Stimulated activated CD8-positive, alpha-beta memory T cell treated with anti-CD3 and anti-CD28 coated beads, Interleukin-4, amount 100 ng/mL, for 48 hours (primary cell): Measurements from ENCODE around the gene KDM3A.

Experiments used
- DNase-seq: peaks from one replicate; pipeline ENCODE4 v3.0.0-alpha.2; 2020

The KDM3A gene

DNA sequence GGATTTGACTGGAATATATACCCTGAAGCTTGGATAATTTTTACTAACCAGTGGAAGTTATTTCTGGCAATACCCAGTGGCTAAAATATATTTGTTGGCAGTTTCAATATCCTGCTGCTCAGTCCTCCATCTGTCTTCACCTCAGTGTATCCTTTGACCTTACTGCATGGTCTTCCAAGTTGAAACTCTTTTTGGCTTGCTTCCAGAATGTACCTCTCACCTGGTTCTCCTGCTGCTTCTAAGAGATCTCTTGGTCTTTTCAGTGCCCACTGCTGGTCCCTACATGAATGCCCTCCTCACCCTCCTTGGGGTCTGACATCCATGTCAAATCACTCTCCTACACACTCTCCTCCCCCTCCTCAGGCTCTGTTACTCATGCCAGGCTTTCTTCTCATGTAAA lies 4.8 kb upstream of the KDM3A start:
- no peak for DNase-seq

- no peak for DNase-seq
Observed at GRCh38 chr2:86439879-86440630, 1.1 kb upstream of the KDM3A start.

GRCh38 chr2:86441392-86441881 lies 266 bp downstream of the KDM3A start:
- DNase-seq = no peak

DNA sequence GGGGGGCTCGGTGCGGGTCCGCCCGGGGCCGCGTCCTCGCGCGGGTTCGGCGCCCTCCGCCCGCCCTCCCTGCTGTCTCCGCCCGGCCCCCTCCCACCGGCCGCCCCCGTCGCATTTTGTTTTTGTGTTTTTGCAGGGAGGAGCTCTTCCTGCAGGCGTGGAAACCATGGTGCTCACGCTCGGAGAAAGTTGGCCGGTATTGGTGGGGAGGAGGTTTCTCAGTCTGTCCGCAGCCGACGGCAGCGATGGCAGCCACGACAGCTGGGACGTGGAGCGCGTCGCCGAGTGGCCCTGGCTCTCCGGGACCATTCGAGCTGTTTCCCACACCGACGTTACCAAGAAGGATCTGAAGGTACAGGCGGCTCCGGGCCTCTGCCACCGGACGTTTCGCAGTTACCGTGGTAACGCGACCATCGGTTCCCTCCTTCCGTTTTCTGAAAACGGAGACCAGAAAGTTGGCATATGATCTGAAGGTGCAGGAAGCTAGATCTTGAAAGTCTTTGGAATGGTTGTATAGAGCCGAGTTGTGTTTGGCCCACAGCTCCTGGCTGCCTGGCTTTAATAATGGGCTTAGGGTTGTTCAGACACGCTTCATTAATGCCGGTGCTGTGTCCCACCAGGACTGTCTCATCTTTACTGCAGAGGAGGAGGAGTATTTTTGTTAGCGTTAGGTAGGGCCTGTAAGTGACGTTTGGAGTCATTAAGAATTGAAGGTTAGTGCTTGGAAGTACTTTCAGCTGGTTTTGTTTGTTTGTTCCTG lies 891 bp downstream of the KDM3A start:
- peak; percentile 70 for DNase-seq

GRCh38 chr2:86442642-86443005 lies 1.5 kb downstream of the KDM3A start:
- DNase-seq = peak; percentile 83

DNA sequence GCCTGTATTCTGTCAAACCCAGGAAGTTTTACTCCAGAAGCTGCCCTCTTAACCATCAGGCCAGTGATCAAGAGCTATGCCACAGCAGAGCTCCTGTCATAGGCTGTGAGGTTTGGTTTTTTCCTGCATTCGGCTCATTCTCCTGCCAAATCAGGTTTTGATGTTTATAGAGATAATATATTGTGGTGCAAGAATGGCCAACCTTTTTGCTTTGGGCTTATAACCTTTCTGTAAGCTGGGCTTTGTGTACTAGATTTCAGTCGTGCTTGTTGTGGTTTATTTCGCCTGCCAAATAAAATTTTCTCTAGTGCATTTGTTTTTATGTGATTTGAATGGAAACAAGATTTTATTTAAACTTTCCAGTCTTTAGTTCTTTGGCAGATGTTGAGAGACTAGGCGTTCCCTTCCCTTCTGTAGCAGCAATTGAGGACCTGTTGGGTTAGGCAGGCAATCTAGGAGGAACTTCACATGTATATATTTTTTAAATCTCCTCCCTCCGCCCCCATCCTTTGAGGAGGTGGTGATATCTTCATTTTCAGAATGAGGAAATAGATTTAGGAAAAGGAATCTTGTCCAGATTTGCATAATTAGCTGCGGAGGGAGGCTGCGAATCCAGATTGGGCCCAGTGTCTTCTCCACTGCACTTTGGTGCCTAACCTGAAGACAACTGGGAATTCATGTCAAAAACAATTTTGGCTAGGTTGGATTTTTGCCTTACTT lies 2.6 kb downstream of the KDM3A start:
- DNase-seq = no peak

- no peak for DNase-seq
Observed at GRCh38 chr2:86445436-86445835, 4.3 kb downstream of the KDM3A start.

DNA sequence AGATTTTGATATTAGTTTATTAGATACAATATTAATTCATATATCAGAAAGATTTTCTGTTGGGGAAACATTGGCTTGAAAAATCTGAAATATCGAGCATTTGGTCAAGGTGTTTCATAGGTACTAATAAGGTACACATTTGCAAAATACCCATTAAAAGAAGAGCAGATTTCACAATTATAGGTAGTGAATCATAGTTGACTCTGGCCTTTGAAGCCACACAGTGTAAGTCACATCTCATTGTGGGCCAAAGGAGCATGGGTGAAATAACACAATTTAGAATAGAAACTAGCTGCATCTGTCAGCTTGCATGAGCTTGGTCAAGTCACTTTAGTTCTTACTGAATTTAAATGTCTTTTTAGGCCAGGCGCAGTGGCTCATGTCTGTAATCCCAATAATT lies 4.9 kb downstream of the KDM3A start:
- no peak for DNase-seq

GRCh38 chr2:86453836-86454235 lies 12.7 kb downstream of the KDM3A start:
- DNase-seq = no peak

- DNase-seq = no peak
Observed at GRCh38 chr2:86454238-86454637, 13.1 kb downstream of the KDM3A start.

- no peak for DNase-seq
Observed at GRCh38 chr2:86455181-86455580, 14.0 kb downstream of the KDM3A start.

DNA sequence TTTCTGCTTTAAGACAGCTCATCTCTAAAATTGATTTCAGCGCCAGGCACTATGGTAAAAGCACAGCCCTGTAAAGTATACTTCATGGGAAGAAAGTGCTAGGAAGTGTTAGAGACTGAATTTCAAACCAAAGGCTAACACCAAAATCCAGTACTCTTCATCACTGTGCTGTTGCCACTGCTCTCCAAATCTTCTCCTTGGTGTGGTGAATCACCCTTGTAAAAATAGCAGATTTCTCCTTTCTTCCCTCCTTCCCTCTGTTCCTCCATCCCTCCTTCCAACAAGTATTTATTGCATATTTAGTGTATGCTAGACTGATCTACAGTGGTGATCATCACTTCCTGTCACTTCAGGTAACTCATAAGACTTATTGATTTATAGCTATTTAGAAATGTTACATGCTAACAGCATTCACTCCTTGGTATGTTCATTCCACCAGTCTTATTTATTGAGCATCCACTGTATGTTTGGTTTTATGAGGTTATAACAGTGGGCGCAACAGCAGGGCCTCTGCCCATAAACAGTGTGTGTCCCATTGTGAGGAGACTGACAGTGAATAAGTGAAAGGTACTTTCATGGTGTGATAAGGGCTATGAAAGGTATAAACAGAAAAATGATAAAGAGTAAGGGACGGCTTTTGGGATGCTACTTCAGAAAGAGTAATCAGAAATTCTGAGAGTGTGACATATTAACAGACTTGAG lies 20.0 kb downstream of the KDM3A start:
- no peak for DNase-seq

- no peak for DNase-seq
Observed at GRCh38 chr2:86464652-86465051, 23.5 kb downstream of the KDM3A start.

GRCh38 chr2:86466306-86466705 lies 25.1 kb downstream of the KDM3A start:
- DNase-seq = no peak

DNA sequence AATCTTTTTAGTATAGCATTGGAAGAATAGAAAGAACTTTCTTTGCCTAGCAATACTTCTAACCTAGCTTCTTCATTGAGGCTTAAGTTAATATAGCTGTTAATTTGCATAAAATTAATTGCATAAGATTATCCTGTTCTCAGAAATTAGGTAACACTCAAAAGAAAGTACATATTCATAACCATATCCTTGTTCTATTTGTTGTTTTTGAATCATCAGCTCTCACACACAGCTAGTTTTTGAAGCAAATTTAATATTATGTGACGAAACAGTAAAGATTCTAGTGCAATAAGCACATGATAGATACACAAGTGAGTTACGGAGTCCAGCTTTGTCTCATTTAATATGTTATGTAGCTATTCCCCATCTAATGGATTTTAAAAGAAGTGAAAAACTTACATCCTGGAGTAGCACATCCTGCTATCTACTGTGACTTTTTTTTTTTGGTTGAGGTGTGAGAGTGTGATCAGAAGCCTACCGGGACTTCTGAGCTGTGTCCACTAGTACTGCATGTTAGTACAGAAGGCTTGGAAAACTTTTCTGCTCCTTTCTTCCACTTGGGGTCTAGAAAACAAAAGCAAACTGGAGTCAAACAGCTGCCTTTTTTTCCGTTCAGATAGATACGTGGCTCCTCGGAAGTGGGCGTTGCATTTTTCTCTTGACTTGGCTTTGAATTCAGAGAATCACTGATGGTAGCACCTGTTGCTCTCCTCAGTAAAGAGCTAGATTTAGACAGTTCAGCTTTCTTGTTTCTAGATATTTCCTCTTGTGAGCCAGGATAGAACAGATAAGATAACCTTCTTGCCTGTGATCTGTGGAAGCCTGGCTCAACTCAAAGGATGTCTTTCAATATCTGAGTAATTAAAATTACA lies 27.2 kb downstream of the KDM3A start:
- DNase-seq = no peak

DNA sequence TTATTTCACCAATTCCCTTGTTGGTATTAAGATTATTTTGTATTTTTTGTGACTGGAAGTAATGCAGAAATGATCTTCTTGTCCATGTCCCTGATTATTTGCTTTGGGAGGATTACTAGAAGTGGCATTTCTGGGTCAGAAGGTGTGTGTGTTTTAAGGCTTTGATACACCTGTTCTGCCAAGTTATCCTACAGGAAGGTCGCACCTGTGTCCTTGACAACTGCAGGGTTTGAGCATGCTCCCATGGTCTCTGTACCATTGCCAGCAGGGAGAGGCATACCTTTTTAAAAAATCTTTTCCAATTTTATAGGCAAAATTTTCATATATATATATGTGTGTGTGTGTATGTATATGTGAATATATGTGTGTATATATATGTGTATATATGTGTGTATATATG lies 29.7 kb downstream of the KDM3A start:
- no peak for DNase-seq

DNA sequence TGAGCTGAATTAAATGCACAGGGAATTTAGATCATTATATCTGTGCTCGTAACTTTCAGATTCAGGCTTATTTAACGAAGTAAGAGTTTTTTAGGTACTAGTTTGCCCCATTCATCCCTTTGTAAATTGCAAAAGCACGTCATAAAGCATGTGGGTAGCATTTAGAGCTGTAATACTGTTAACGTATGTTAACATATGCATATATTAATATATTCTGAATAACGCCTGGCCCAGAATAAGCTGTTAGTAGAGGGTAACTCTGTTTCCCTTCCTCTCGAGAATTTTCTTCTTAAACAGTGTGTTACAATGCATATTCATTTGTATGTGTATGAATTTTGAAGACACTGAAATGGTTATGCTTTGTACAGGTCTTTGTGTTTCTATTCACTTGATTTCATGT lies 30.5 kb downstream of the KDM3A start:
- DNase-seq = no peak

GRCh38 chr2:86476092-86476491 lies 34.9 kb downstream of the KDM3A start:
- DNase-seq = no peak

DNA sequence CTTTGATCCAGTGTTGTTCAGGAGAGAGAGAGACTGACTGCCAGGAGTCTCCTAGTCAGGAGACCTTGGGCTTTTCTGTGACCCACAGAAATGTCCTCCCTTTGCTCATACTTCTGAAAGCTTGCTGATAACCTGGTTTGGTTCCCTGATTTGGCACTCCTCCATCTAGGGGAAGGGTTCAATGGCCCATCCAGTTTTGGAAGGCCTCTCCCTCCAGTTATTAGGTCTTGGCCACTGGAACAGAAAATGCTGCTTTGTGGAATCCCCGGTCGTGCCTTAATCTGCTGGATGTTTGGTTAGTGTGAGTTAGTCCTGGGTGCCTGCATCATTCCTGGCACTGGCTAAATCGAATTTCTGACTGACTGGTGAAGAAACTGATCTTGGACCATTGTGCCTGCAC lies 35.7 kb downstream of the KDM3A start:
- DNase-seq = no peak

- DNase-seq = no peak
Observed at GRCh38 chr2:86477349-86477748, 36.2 kb downstream of the KDM3A start.

DNA sequence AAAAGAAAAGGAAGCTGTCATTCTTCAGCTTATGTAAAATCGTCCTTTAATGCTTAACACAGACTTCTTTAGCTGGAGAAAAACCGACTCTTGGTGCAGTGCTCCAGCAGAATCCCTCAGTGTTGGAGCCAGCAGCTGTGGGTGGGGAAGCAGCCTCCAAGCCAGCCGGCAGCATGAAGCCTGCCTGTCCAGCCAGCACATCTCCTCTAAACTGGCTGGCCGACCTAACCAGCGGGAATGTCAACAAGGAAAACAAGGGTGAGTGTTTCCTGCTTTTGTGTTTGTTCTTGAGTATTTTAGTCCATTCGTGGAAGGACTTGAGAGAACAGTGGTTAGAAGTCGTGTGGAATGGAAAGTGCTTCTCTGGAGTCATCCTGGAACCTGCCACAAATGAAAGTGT lies 38.9 kb downstream of the KDM3A start:
- no peak for DNase-seq

- no peak for DNase-seq
Observed at GRCh38 chr2:86482034-86482433, 40.9 kb downstream of the KDM3A start.
